SU-DHL-6 (cell line): ENCODE results near the gene ARHGEF17.
A peak's percentile ranks its signal among the peaks of the same experiment; 100 is the strongest.

ENCODE experiments used
- H2AFZ ChIP-seq: fragments of 200-600 bp; sonication (generic); 2 replicates; pipeline ENCODE4 v1.6.1; 2014; ENCODE audit warnings: low read depth, mild to moderate bottlenecking, moderate library complexity, mixed read lengths, antibody characterized with exemption, low read length; ENCODE audit not compliant: severe bottlenecking
- H3F3A ChIP-seq: fragments of 200-600 bp; shearing (Covaris generic); 2 replicates; pipeline ENCODE4 v1.6.0; 2016; ENCODE audit warnings: antibody characterized with exemption, mild to moderate bottlenecking; ENCODE audit not compliant: insufficient read depth
- H3K27ac ChIP-seq: fragments of 200-600 bp; sonication (generic); 2 replicates; pipeline ENCODE4 v1.5.1; 2016; ENCODE audit warnings: low read depth, mild to moderate bottlenecking, low read length, moderate library complexity, mixed read lengths
- H3K27me3 ChIP-seq: fragments of 200-600 bp; sonication (generic), shearing (Covaris generic); 2 replicates; pipeline ENCODE4 v1.6.0; 2014; ENCODE audit warnings: mild to moderate bottlenecking, low read length
- H3K36me3 ChIP-seq: fragments of 200-600 bp; sonication (generic); 2 replicates; pipeline ENCODE4 v1.6.1; 2014; ENCODE audit warnings: mild to moderate bottlenecking, low read length, mixed read lengths
- H3K4me2 ChIP-seq: fragments of 300-600, 200-600 bp; shearing (Covaris generic), sonication (generic); 2 replicates; pipeline ENCODE4 v1.6.0; 2014; ENCODE audit warnings: low read length, low read depth, mild to moderate bottlenecking; ENCODE audit not compliant: poor library complexity, severe bottlenecking
- H3K4me3 ChIP-seq: fragments of 200-600 bp; sonication (generic); 2 replicates; pipeline ENCODE4 v1.5.1; 2014; ENCODE audit warnings: antibody characterized with exemption, low read length, mild to moderate bottlenecking, mixed read lengths; ENCODE audit not compliant: insufficient read depth, poor library complexity, severe bottlenecking
- H3K79me2 ChIP-seq: fragments of 200-600 bp; sonication (generic); 2 replicates; pipeline ENCODE4 v1.6.1; 2014; ENCODE audit warnings: mild to moderate bottlenecking, low read length, moderate library complexity; ENCODE audit not compliant: insufficient read depth
- H3K9ac ChIP-seq: fragments of 200-600 bp; sonication (generic); 2 replicates; pipeline ENCODE4 v1.7.0; 2014; ENCODE audit warnings: mild to moderate bottlenecking, low read length
- H3K9me2 ChIP-seq: fragments of 200-600 bp; sonication (generic); replicated peaks from 2 replicates; pipeline ENCODE4 v1.6.1; 2014; ENCODE audit warnings: low read length; ENCODE audit not compliant: insufficient read depth
- H3K9me3 ChIP-seq: fragments of 200-600 bp; sonication (generic); 2 replicates; pipeline ENCODE4 v1.6.1; 2014; ENCODE audit warnings: low read length, mixed read lengths; ENCODE audit not compliant: insufficient read depth
- H4K20me1 ChIP-seq: fragments of 200-600 bp; sonication (generic); 2 replicates; pipeline ENCODE4 v1.6.1; 2014; ENCODE audit warnings: low read depth, mild to moderate bottlenecking, antibody characterized with exemption, low read length, moderate library complexity, mixed read lengths
- EZH2phosphoT487 ChIP-seq: fragments of 200-600 bp; sonication (generic), shearing (Covaris generic); conservative IDR thresholded peaks from 2 replicates; pipeline ENCODE4 v1.6.1; 2018; ENCODE audit warnings: mild to moderate bottlenecking, antibody characterized with exemption, low read length, moderate library complexity, mixed read lengths
- TF ChIP-seq, protein P1 (sequence below): fragments of 200-600 bp; sonication (generic); IDR thresholded peaks from one replicate; pipeline ENCODE4 v1.5.1; 2017; ENCODE audit warnings: antibody characterized with exemption, mild to moderate bottlenecking, low read length, moderate library complexity; ENCODE audit not compliant: insufficient read depth, poor library complexity, severe bottlenecking

ARHGEF17 gene

DNA sequence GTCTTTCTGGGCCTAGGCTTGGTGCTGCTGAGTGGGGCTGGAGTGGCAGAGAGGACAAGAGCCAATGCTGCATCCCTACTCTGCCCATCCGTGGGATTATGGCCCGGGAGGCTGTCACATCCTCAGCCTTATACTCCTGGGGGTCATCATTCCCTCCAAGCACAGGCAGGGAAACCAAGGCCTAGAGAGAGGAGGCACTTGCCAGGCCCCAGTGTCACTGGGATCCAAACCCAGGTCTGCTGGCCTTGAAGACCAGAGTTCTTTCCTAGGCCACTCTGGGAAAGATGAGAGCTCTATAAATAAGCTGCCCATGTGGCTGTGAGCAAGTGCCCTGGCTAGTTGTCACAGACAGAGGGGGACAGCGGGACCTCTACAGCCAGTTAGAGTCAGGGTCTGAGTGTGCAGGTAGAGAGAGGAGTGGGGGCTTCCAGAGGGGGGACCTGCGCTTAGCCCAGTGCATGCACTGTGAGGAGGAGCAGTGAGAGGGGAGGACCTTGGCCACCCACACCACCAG lies 72.9 kb downstream of the ARHGEF17 start:
- Histone ChIP-seq H4K20me1 (no peaks in the 10 kb centered on the region; the same call in 1 of the 2 replicates), H3K9ac (no peak overlapping the region), H3K4me3 (no peak overlapping the region), H3K9me2 (no peaks in the 10 kb centered on the region), H3K36me3 (no peaks in the 10 kb centered on the region), H2AFZ (no peak overlapping the region), H3F3A (peaks cover 15% of the 10 kb centered on the region), H3K27ac (0 out of 2 replicates have a peak overlapping the region, but pooled peaks have one; percentile 74), H3K27me3 (no peaks in the 10 kb centered on the region), H3K9me3 (no peaks in the 10 kb centered on the region), H3K79me2 (peaks cover 85% of the 10 kb centered on the region), H3K4me2 (no peak overlapping the region)
- TF ChIP-seq EZH2phosphoT487, result no peak
- TF ChIP-seq, protein P1, sequence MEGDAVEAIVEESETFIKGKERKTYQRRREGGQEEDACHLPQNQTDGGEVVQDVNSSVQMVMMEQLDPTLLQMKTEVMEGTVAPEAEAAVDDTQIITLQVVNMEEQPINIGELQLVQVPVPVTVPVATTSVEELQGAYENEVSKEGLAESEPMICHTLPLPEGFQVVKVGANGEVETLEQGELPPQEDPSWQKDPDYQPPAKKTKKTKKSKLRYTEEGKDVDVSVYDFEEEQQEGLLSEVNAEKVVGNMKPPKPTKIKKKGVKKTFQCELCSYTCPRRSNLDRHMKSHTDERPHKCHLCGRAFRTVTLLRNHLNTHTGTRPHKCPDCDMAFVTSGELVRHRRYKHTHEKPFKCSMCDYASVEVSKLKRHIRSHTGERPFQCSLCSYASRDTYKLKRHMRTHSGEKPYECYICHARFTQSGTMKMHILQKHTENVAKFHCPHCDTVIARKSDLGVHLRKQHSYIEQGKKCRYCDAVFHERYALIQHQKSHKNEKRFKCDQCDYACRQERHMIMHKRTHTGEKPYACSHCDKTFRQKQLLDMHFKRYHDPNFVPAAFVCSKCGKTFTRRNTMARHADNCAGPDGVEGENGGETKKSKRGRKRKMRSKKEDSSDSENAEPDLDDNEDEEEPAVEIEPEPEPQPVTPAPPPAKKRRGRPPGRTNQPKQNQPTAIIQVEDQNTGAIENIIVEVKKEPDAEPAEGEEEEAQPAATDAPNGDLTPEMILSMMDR, result no peak

DNA sequence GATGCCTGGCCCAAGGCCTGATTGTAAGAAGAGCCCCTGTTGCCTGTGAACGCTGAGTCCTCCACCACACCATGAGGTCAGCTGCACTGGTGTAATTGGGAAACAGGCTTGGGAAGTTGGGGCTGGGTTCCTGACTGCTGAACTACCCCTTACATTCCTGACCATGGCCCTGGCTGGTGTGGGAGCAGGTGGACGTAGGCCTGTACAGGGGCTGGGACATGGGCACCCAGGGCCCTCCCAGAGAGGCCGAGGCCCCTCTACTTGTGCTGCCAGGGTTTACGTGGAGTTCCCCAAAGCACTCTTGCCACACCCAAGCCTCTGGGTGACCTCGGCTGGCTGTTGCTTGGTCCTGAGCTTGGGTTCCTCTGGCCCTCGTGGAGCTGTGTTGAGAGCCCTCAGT lies 73.5 kb downstream of the ARHGEF17 start:
- Histone ChIP-seq H3K4me2 (peak overlapping the region; percentile 42), H3K9me2 (no peaks in the 10 kb centered on the region), H2AFZ (no peak overlapping the region), H3K27ac (peak overlapping the region; percentile 74), H3K9ac (peak overlapping the region; percentile 5; the same call in 1 of the 2 replicates), H4K20me1 (no peaks in the 10 kb centered on the region; the same call in 1 of the 2 replicates), H3K9me3 (no peaks in the 10 kb centered on the region), H3K36me3 (no peaks in the 10 kb centered on the region), H3K79me2 (peaks cover 90% of the 10 kb centered on the region), H3K27me3 (no peaks in the 10 kb centered on the region), H3F3A (peaks cover 15% of the 10 kb centered on the region), H3K4me3 (no peak overlapping the region)
- TF ChIP-seq, protein P1, result no peak
- TF ChIP-seq EZH2phosphoT487, result no peak

DNA sequence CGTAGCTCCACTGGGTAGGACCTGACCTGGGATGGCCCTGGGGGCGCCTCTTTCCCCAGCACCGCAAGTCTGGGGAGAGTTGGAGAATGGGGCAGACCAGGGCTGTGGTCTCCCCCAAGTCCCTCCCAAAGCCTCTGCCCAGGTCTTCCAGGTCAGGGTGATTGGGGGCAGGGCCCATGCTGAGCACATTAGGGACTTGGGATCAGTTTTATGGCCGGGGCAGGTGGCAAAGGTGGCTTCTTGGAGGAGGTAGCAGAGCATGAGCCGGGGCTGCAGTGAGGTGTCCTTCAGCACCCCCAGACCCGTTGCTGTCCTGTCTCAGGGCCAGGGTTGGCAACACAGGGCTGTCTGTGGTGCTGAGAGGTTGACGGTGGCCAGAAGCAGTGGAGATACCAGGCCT lies 74.1 kb downstream of the ARHGEF17 start:
- Histone ChIP-seq H3K9ac (peak overlapping the region; percentile 27; the same call in 1 of the 2 replicates), H3K27ac (peak overlapping the region; percentile 74), H3F3A (peaks cover 15% of the 10 kb centered on the region), H3K79me2 (peaks cover 90% of the 10 kb centered on the region), H2AFZ (no peak overlapping the region), H3K36me3 (no peaks in the 10 kb centered on the region), H3K27me3 (no peaks in the 10 kb centered on the region), H3K4me3 (no peak overlapping the region), H3K9me2 (no peaks in the 10 kb centered on the region), H3K4me2 (peak overlapping the region; percentile 42), H3K9me3 (no peaks in the 10 kb centered on the region), H4K20me1 (no peaks in the 10 kb centered on the region; the same call in 1 of the 2 replicates)
- TF ChIP-seq, protein P1, result no peak
- no peak for TF ChIP-seq EZH2phosphoT487
